Measurements from ENCODE around the gene SERPINA6.
"Not testable (repeated sequence)": the region's sequence is repeated elsewhere in the genome, so short reads cannot be mapped to it uniquely, and the experiment has no call there.

The SERPINA6 gene

GRCh38 chr14:94354190-94354589, 31.1 kb upstream of the SERPINA6 start:
- not testable (repeated sequence) for DNase-seq

- no peak for DNase-seq
These were observed 26.1 kb upstream of the SERPINA6 start for GRCh38 chr14:94349276-94349675.

- no peak for DNase-seq
These were observed 25.7 kb upstream of the SERPINA6 start for GRCh38 chr14:94348836-94349235.

GRCh38 chr14:94346841-94347240, 23.7 kb upstream of the SERPINA6 start:
- no peak for DNase-seq

GRCh38 chr14:94346065-94346786, 23.1 kb upstream of the SERPINA6 start:
- not testable (repeated sequence) for DNase-seq

GRCh38 chr14:94345344-94346064, 22.4 kb upstream of the SERPINA6 start:
- DNase-seq = no peak

- no peak for DNase-seq
These were observed 21.3 kb upstream of the SERPINA6 start for GRCh38 chr14:94344389-94344788.

- DNase-seq = no peak
These were observed 20.3 kb upstream of the SERPINA6 start for GRCh38 chr14:94343238-94344005.

GRCh38 chr14:94342334-94342934, 19.3 kb upstream of the SERPINA6 start:
- DNase-seq = no peak

GRCh38 chr14:94341656-94342333, 18.7 kb upstream of the SERPINA6 start:
- no peak for DNase-seq

GRCh38 chr14:94340533-94340932, 17.4 kb upstream of the SERPINA6 start:
- DNase-seq = no peak

- DNase-seq = no peak
These were observed 14.9 kb upstream of the SERPINA6 start for GRCh38 chr14:94338023-94338422.

- DNase-seq = no peak
These were observed 14.1 kb upstream of the SERPINA6 start for GRCh38 chr14:94337274-94337673.

GRCh38 chr14:94334872-94335271, 11.7 kb upstream of the SERPINA6 start:
- no peak for DNase-seq

- DNase-seq = no peak
These were observed 9.5 kb upstream of the SERPINA6 start for GRCh38 chr14:94332587-94332986.

GRCh38 chr14:94332063-94332583, 9.0 kb upstream of the SERPINA6 start:
- DNase-seq = no peak

- DNase-seq = no peak
These were observed 8.3 kb upstream of the SERPINA6 start for GRCh38 chr14:94331462-94331861.

- DNase-seq = no peak
These were observed 7.7 kb upstream of the SERPINA6 start for GRCh38 chr14:94330857-94331256.

- no peak for DNase-seq
These were observed 7.3 kb upstream of the SERPINA6 start for GRCh38 chr14:94330432-94330831.

GRCh38 chr14:94329857-94330256, 6.7 kb upstream of the SERPINA6 start:
- DNase-seq = no peak

GRCh38 chr14:94328196-94328595, 5.1 kb upstream of the SERPINA6 start:
- DNase-seq = no peak

Measured in NCI-H187 treated with DMSO at 0.1 percent for 48 hours (cell line).